HepG2 (cell line): ENCODE measurements around the gene TAOK3. TPM values are rescaled to one million over a fixed set of nuclear protein-coding genes. Genes with fewer than 3 reads are reported as not detected.

Experiments used
- EZH2 ChIP-seq: conservative IDR thresholded peaks from 2 replicates; pipeline ENCODE4 v1.6.1; 2012; ENCODE audit warnings: mild to moderate bottlenecking, low read depth, low read length, moderate library complexity
- GABPA ChIP-seq, 2 experiments: IDR thresholded peaks; 2 replicates each; pipeline ENCODE4 v1.6.1; 2011 to 2016; ENCODE audit warnings: low read depth in 2 of 2, low read length in 1 of 2, missing biosample characterization in 1 of 2, missing genetic modification characterization in 1 of 2
- GTF3A ChIP-seq: sonication (generic); formaldehyde crosslinking; conservative IDR thresholded peaks from 2 replicates; pipeline ENCODE4 v1.4.0; 2020; ENCODE audit warnings: mild to moderate bottlenecking, missing genetic modification reagents
- HDAC6 ChIP-seq: fragments of 200-600 bp; sonication (generic); IDR thresholded peaks from 2 replicates; pipeline ENCODE4 v1.7.0; 2017; ENCODE audit warnings: mild to moderate bottlenecking, antibody characterized with exemption, low read length, low read depth
- MBD4 ChIP-seq: IDR thresholded peaks from 2 replicates; pipeline ENCODE4 v1.6.1; 2012; ENCODE audit warnings: low read length, inconsistent platforms, borderline replicate concordance
- NFIC ChIP-seq: IDR thresholded peaks from 2 replicates; pipeline ENCODE4 v1.6.1; 2012; ENCODE audit warnings: mild to moderate bottlenecking, low read length, inconsistent platforms
- NFRKB ChIP-seq: fragments of 450-650 bp; IDR thresholded peaks from 2 replicates; pipeline ENCODE4 v1.6.1; 2017
- TCF7 ChIP-seq: sonication (generic); IDR thresholded peaks from 2 replicates; pipeline ENCODE4 v1.6.1; 2016; ENCODE audit warnings: antibody characterized with exemption, low read depth
- TP53 ChIP-seq: sonication (generic); formaldehyde crosslinking; conservative IDR thresholded peaks from 2 replicates; pipeline ENCODE4 v1.4.0; 2020; ENCODE audit warnings: missing genetic modification reagents
- ZFP36 ChIP-seq: fragments of 150-350 bp; IDR thresholded peaks from 2 replicates; pipeline ENCODE4 v1.6.1; 2018; ENCODE audit warnings: borderline replicate concordance, low read length, low read depth; ENCODE audit not compliant: partially characterized antibody
- ZFP36L2 ChIP-seq: sonication (generic); formaldehyde crosslinking; IDR thresholded peaks from 2 replicates; pipeline ENCODE4 v1.4.0; 2020; ENCODE audit warnings: missing genetic modification reagents
- ZFP62 ChIP-seq: sonication (generic); formaldehyde crosslinking; IDR thresholded peaks from 2 replicates; pipeline ENCODE4 v1.4.0; 2020; ENCODE audit warnings: missing genetic modification reagents
- ZNF121 ChIP-seq: sonication (generic); formaldehyde crosslinking; IDR thresholded peaks from 2 replicates; pipeline ENCODE4 v1.5.0; 2020; ENCODE audit warnings: mild to moderate bottlenecking, missing genetic modification reagents
- ZNF180 ChIP-seq: sonication (generic); formaldehyde crosslinking; IDR thresholded peaks from 2 replicates; pipeline ENCODE4 v1.4.0; 2020; ENCODE audit warnings: low read depth, missing genetic modification reagents, borderline replicate concordance
- ZNF20 ChIP-seq: sonication (generic); formaldehyde crosslinking; IDR thresholded peaks from 2 replicates; pipeline ENCODE4 v1.4.0; 2020; ENCODE audit warnings: mild to moderate bottlenecking, moderate library complexity, missing genetic modification reagents
- ZNF24 ChIP-seq: fragments of 450-650 bp; IDR thresholded peaks from 2 replicates; pipeline ENCODE4 v1.6.1; 2017; ENCODE audit warnings: antibody characterized with exemption, mild to moderate bottlenecking
- ZNF256 ChIP-seq: sonication (generic); formaldehyde crosslinking; conservative IDR thresholded peaks from 2 replicates; pipeline ENCODE4 v1.4.0; 2020; ENCODE audit warnings: missing genetic modification reagents
- ZNF468 ChIP-seq: sonication (generic); formaldehyde crosslinking; IDR thresholded peaks from 2 replicates; pipeline ENCODE4 v1.8.0; 2022; ENCODE audit warnings: mild to moderate bottlenecking, moderate library complexity, missing genetic modification reagents
- polyA plus RNA-seq, 8 experiments: library from polyadenylated mRNA; depleted of rRNA in 3 of 8; stranded (reverse) in 7 of 8; unstranded in 1 of 8; fragments of >200 nt; fragmentation: Illumina TruSeq in 4 of 8; extraction: Trizol in 4 of 8; gene quantifications; 2 replicates each; pipeline versions ENCODE4 v1.2.1 to v1.2.3, GENCODE V29; 2011 to 2016; ENCODE audit warnings: low read depth in 4 of 8, missing spikeins in 1 of 8, mixed read lengths in 1 of 8; ENCODE audit not compliant: insufficient read depth in 1 of 8
- total RNA-seq, 5 experiments: library from RNA; depleted of rRNA; stranded (reverse); fragments of >200 nt; fragmentation: Illumina TruSeq; extraction: Trizol; gene quantifications; 2 replicates each; pipeline ENCODE4 v1.2.3, GENCODE V29; 2016; ENCODE audit warnings: low read depth in 1 of 5
- TF ChIP-seq, protein P1 (sequence below): IDR thresholded peaks from 2 replicates; pipeline ENCODE4 v1.6.1; 2016; ENCODE audit warnings: low read depth, missing genetic modification reagents, missing compliant biosample characterization
- TF ChIP-seq, protein P2 (sequence below): sonication (generic); formaldehyde crosslinking; IDR thresholded peaks from 2 replicates; pipeline ENCODE4 v1.4.0; 2020; ENCODE audit warnings: missing genetic modification reagents
- TF ChIP-seq, protein P3 (sequence below): sonication (generic); formaldehyde crosslinking; IDR thresholded peaks from 2 replicates; pipeline ENCODE4 v1.4.0; 2020; ENCODE audit warnings: mild to moderate bottlenecking, missing genetic modification reagents
- TF ChIP-seq, protein P4 (sequence below): sonication (generic); formaldehyde crosslinking; IDR thresholded peaks from 2 replicates; pipeline ENCODE4 v1.8.1; 2023; ENCODE audit warnings: mild to moderate bottlenecking, missing genetic modification reagents, borderline replicate concordance
- TF ChIP-seq, protein P5 (sequence below): IDR thresholded peaks from 2 replicates; pipeline ENCODE4 v1.6.1; 2016; ENCODE audit warnings: low read depth

TAOK3 gene
- total and polyA plus RNA-seq, 2 of the 13 experiments (the other 11 are each of a cell fraction or from before 2014, with no cell fraction given): 10.4 to 12.3 TPM

DNA sequence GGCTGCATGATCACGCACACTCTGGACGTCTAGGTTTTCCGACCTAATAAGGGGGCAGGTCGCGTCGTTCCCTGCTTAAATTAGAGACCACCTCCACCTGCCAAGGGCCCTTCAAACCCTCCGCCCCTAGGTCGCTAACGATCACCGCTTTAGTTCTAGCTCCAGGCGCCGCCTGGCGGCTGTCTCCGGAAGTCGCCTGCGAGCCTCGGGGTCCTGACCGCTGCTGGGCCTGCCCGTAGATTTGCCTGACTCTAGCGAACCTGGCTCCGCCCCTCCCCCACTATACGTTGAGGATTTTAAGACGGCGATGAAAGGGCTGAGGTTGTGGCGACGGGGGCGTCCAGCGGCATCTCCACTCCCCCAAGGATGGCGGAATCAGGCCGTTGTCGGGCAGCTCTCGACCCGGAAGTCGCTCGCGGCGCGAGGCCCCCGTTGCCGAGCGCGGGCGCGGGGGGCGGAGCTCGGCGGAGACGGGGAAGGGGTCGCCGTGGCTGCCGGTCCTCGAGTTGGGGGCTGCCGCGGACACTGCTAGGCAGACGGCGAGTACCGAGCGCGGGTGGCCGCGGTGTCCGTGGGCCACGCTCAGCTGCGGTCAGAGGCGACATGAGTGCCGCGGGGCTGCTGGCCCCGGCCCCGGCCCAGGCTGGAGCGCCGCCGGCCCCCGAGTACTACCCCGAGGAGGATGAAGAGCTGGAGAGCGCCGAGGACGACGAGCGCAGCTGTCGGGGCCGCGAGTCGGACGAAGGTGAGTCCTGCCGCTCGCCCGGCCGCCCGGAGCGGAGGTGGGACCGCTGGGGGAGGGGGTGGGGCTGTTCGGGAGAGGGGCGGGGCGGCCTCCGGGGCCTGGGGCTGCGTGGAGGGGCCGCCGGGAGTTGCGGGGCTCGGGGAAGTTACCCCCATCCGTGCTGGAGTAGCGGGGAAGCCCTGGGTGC is 3.6 kb upstream of the TAOK3 start, which contains the start of gene SUDS3 (continued):
- TF ChIP-seq GABPA (IDR thresholded peaks at IDR 0.05; ENCODE audit: low read depth, low read length): peak; percentile 75
- peak; percentile 89 for TF ChIP-seq GABPA (CRISPR knock-in tag; IDR thresholded peaks at IDR 0.05; ENCODE audit: low read depth)
- TF ChIP-seq, protein P1, sequence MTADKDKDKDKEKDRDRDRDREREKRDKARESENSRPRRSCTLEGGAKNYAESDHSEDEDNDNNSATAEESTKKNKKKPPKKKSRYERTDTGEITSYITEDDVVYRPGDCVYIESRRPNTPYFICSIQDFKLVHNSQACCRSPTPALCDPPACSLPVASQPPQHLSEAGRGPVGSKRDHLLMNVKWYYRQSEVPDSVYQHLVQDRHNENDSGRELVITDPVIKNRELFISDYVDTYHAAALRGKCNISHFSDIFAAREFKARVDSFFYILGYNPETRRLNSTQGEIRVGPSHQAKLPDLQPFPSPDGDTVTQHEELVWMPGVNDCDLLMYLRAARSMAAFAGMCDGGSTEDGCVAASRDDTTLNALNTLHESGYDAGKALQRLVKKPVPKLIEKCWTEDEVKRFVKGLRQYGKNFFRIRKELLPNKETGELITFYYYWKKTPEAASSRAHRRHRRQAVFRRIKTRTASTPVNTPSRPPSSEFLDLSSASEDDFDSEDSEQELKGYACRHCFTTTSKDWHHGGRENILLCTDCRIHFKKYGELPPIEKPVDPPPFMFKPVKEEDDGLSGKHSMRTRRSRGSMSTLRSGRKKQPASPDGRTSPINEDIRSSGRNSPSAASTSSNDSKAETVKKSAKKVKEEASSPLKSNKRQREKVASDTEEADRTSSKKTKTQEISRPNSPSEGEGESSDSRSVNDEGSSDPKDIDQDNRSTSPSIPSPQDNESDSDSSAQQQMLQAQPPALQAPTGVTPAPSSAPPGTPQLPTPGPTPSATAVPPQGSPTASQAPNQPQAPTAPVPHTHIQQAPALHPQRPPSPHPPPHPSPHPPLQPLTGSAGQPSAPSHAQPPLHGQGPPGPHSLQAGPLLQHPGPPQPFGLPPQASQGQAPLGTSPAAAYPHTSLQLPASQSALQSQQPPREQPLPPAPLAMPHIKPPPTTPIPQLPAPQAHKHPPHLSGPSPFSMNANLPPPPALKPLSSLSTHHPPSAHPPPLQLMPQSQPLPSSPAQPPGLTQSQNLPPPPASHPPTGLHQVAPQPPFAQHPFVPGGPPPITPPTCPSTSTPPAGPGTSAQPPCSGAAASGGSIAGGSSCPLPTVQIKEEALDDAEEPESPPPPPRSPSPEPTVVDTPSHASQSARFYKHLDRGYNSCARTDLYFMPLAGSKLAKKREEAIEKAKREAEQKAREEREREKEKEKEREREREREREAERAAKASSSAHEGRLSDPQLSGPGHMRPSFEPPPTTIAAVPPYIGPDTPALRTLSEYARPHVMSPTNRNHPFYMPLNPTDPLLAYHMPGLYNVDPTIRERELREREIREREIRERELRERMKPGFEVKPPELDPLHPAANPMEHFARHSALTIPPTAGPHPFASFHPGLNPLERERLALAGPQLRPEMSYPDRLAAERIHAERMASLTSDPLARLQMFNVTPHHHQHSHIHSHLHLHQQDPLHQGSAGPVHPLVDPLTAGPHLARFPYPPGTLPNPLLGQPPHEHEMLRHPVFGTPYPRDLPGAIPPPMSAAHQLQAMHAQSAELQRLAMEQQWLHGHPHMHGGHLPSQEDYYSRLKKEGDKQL (CRISPR knock-in tag): no peak
- TF ChIP-seq TP53 (CRISPR knock-in tag): no peak
- no peak for TF ChIP-seq ZFP62 (CRISPR knock-in tag)
- TF ChIP-seq, protein P2, sequence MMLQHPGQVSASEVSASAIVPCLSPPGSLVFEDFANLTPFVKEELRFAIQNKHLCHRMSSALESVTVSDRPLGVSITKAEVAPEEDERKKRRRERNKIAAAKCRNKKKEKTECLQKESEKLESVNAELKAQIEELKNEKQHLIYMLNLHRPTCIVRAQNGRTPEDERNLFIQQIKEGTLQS: no peak
- TF ChIP-seq ZNF468: no peak
- no peak for TF ChIP-seq NFRKB
- TF ChIP-seq EZH2: no peak
- TF ChIP-seq ZFP36: no peak
- TF ChIP-seq MBD4: no peak
- TF ChIP-seq ZFP36L2 (CRISPR knock-in tag): no peak
- no peak for TF ChIP-seq ZNF20 (CRISPR knock-in tag)
- TF ChIP-seq, protein P3, sequence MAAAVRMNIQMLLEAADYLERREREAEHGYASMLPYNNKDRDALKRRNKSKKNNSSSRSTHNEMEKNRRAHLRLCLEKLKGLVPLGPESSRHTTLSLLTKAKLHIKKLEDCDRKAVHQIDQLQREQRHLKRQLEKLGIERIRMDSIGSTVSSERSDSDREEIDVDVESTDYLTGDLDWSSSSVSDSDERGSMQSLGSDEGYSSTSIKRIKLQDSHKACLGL (CRISPR knock-in tag): no peak
- no peak for TF ChIP-seq ZNF121 (CRISPR knock-in tag)
- TF ChIP-seq GTF3A (CRISPR knock-in tag): no peak
- TF ChIP-seq, protein P4, sequence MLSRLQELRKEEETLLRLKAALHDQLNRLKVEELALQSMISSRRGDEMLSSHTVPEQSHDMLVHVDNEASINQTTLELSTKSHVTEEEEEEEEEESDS (CRISPR knock-in tag): no peak
- no peak for TF ChIP-seq ZNF180 (CRISPR knock-in tag)
- no peak for TF ChIP-seq ZNF24
- TF ChIP-seq, protein P5, sequence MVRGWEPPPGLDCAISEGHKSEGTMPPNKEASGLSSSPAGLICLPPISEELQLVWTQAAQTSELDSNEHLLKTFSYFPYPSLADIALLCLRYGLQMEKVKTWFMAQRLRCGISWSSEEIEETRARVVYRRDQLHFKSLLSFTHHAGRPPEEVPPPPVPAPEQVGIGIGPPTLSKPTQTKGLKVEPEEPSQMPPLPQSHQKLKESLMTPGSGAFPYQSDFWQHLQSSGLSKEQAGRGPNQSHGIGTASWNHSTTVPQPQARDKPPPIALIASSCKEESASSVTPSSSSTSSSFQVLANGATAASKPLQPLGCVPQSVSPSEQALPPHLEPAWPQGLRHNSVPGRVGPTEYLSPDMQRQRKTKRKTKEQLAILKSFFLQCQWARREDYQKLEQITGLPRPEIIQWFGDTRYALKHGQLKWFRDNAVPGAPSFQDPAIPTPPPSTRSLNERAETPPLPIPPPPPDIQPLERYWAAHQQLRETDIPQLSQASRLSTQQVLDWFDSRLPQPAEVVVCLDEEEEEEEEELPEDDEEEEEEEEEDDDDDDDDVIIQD: peak; percentile 28; the same call in 1 of the 2 replicates
- TF ChIP-seq ZNF256 (CRISPR knock-in tag): no peak
- TF ChIP-seq TCF7: no peak
- peak; percentile 89; the same call in 1 of the 2 replicates for TF ChIP-seq HDAC6
- TF ChIP-seq NFIC: no peak
